Sigmoid colon (tissue), 4 donors: ENCODE data around the gene UVRAG.

ENCODE experiments used
- CTCF ChIP-seq, 4 experiments: fragments of 450-650 bp in 3 of 4; fragments of 200-600 bp in 1 of 4; IDR thresholded peaks; one replicate each; pipeline ENCODE4 v1.5.1; 2016 to 2019; ENCODE audit warnings: antibody characterized with exemption in 4 of 4, mild to moderate bottlenecking in 3 of 4, moderate library complexity in 2 of 4
- POLR2A ChIP-seq, 2 donors: fragments of 450-650 bp; IDR thresholded peaks; one replicate each; pipeline ENCODE4 v1.6.1; 2016; ENCODE audit warnings: antibody characterized with exemption in 2 of 2, mild to moderate bottlenecking in 2 of 2, moderate library complexity in 2 of 2
- POLR2AphosphoS5 ChIP-seq, 4 donors: sonication (generic); formaldehyde crosslinking; IDR thresholded peaks; one replicate each; pipeline ENCODE4 v1.6.1; 2017; ENCODE audit warnings: antibody characterized with exemption in 4 of 4

GRCh38 chr11:76164081-76164480 is 349.1 kb downstream of the UVRAG start:
- TF ChIP-seq CTCF (IDR thresholded peaks at IDR 0.05) (no peak), POLR2A (IDR thresholded peaks at IDR 0.05) (no peak), POLR2AphosphoS5 (IDR thresholded peaks at IDR 0.05) (no peak)
